GM23338 (cell line): ENCODE data around the gene PLN. TPM values are rescaled to one million over a fixed set of nuclear protein-coding genes. Genes with fewer than 3 reads are reported as not detected.

Experiments used
- ATAC-seq: fragments of 200-7000 bp; cut with Tn5 transposase; 3 replicates; pipeline ENCODE4 v1.9.1; 2020
- DNase-seq: peaks from one replicate; pipeline ENCODE4 v3.0.0-alpha.2; 2015; ENCODE audit warnings: low spot score
- H2AFZ ChIP-seq: fragments of 200-600 bp; sonication (generic); 2 replicates; pipeline ENCODE4 v1.8.0; 2016; ENCODE audit warnings: antibody characterized with exemption, mild to moderate bottlenecking, moderate library complexity
- H3F3A ChIP-seq: fragments of 200-600 bp; sonication (generic); replicated peaks from 2 replicates; pipeline ENCODE4 v1.8.0; 2017; ENCODE audit warnings: antibody characterized with exemption, mixed run types, low read depth
- H3K27ac ChIP-seq: fragments of 200-600 bp; sonication (generic); 2 replicates; pipeline ENCODE4 v1.6.1; 2016; ENCODE audit warnings: low read depth
- H3K27me3 ChIP-seq: fragments of 200-600 bp; sonication (generic); 2 replicates; pipeline ENCODE4 v1.8.0; 2016; ENCODE audit warnings: mild to moderate bottlenecking, mixed run types, moderate library complexity; ENCODE audit not compliant: insufficient read depth
- H3K36me3 ChIP-seq: fragments of 200-600 bp; sonication (generic); 2 replicates; pipeline ENCODE4 v1.8.0; 2016; ENCODE audit warnings: mild to moderate bottlenecking; ENCODE audit not compliant: insufficient read depth
- H3K4me1 ChIP-seq: fragments of 200-600 bp; sonication (generic); 2 replicates; pipeline ENCODE4 v1.8.0; 2016; ENCODE audit warnings: mild to moderate bottlenecking, moderate library complexity; ENCODE audit not compliant: insufficient read depth
- H3K4me2 ChIP-seq: fragments of 200-600 bp; sonication (generic); 2 replicates; pipeline ENCODE4 v1.7.1; 2017; ENCODE audit warnings: mixed run types
- H3K4me3 ChIP-seq: fragments of 200-600 bp; sonication (generic); 2 replicates; pipeline ENCODE4 v1.6.1; 2016; ENCODE audit warnings: mixed run types
- H3K79me2 ChIP-seq: fragments of 200-600 bp; sonication (generic); replicated peaks from 2 replicates; pipeline ENCODE4 v1.8.0; 2017; ENCODE audit warnings: mild to moderate bottlenecking; ENCODE audit not compliant: insufficient read depth
- H3K9me2 ChIP-seq: fragments of 200-600 bp; sonication (generic); 2 replicates; pipeline ENCODE4 v1.8.0; 2017; ENCODE audit not compliant: insufficient read depth
- H4K20me1 ChIP-seq: fragments of 200-600 bp; sonication (generic); replicated peaks from 2 replicates; pipeline ENCODE4 v1.8.0; 2017; ENCODE audit warnings: mild to moderate bottlenecking; ENCODE audit not compliant: insufficient read depth
- H3K27ac Mint-ChIP-seq: 2 replicates; pipeline ENCODE4 v1.8.0; 2020; ENCODE audit warnings: inconsistent platforms, mild to moderate bottlenecking, moderate library complexity, mixed read lengths
- H3K27me3 Mint-ChIP-seq: 3 replicates; pipeline ENCODE4 v1.8.0; 2022; ENCODE audit warnings: low read depth, mild to moderate bottlenecking, moderate library complexity, mixed read lengths, inconsistent platforms; ENCODE audit not compliant: insufficient read depth, poor library complexity
- H3K36me3 Mint-ChIP-seq: 3 replicates; pipeline ENCODE4 v1.8.0; 2021; ENCODE audit warnings: low read depth, mild to moderate bottlenecking, inconsistent platforms, moderate library complexity, mixed read lengths
- H3K4me1 Mint-ChIP-seq: 3 replicates; pipeline ENCODE4 v1.8.0; 2020; ENCODE audit warnings: mild to moderate bottlenecking, inconsistent platforms, mixed read lengths
- H3K4me3 Mint-ChIP-seq: 3 replicates; pipeline ENCODE4 v1.8.0; 2021; ENCODE audit warnings: moderate library complexity, mild to moderate bottlenecking, inconsistent platforms, mixed read lengths
- H3K9me3 Mint-ChIP-seq: 3 replicates; pipeline ENCODE4 v1.8.0; 2020; ENCODE audit warnings: moderate library complexity, mild to moderate bottlenecking, inconsistent platforms, mixed read lengths
- JUNB ChIP-seq: IDR thresholded peaks from one replicate; pipeline ENCODE4 v1.6.1; 2016; ENCODE audit warnings: antibody characterized with exemption; ENCODE audit not compliant: unreplicated experiment
- NANOG ChIP-seq: IDR thresholded peaks from 2 replicates; pipeline ENCODE4 v1.6.1; 2016; ENCODE audit warnings: antibody characterized with exemption, borderline replicate concordance
- POLR2AphosphoS5 ChIP-seq: IDR thresholded peaks from 2 replicates; pipeline ENCODE4 v1.6.1; 2016; ENCODE audit warnings: antibody characterized with exemption, low read depth
- ZNF331 ChIP-seq: fragments of 250-450 bp; sonication (Bioruptor Pico); IDR thresholded peaks from 2 replicates; pipeline ENCODE4 v1.5.0; 2020; ENCODE audit warnings: low read depth, mild to moderate bottlenecking, moderate library complexity
- ZNF462 ChIP-seq: fragments of 250-450 bp; sonication (Bioruptor Pico); IDR thresholded peaks from 2 replicates; pipeline ENCODE4 v1.5.0; 2020; ENCODE audit warnings: mild to moderate bottlenecking, moderate library complexity
- polyA plus RNA-seq: library from polyadenylated mRNA; unstranded; fragments of >200 nt; fragmentation: Nextera tagmentation; extraction: Ambion mirVana; gene quantifications from 2 replicates; pipeline ENCODE4 v1.2.1, GENCODE V29; 2016
- total RNA-seq: library from RNA; depleted of rRNA; stranded (reverse); fragments of >200 nt; shearing (Covaris generic); gene quantifications from 2 replicates; pipeline ENCODE4 v1.2.3, GENCODE V29; 2014
- TF ChIP-seq, protein P1 (sequence below), 2 experiments: fragments of 200-600 bp in 1 of 2; sonication (generic) in 1 of 2; conservative IDR thresholded peaks; 2 replicates each; pipeline versions ENCODE4 v1.5.1 to v1.6.1; 2016 to 2017; ENCODE audit warnings: antibody characterized with exemption in 2 of 2, low read depth in 2 of 2, mild to moderate bottlenecking in 2 of 2, moderate library complexity in 1 of 2
- TF ChIP-seq, protein P2 (sequence below): IDR thresholded peaks from 2 replicates; pipeline ENCODE4 v1.6.1; 2016; ENCODE audit warnings: antibody characterized with exemption

The PLN gene
- total and polyA plus RNA-seq, 2 experiments from 2014 or later: 0.10 TPM; not detected in 1

GRCh38 chr6:118536478-118536877, 11.6 kb upstream of the PLN start (continued):
- TF ChIP-seq, protein P1, sequence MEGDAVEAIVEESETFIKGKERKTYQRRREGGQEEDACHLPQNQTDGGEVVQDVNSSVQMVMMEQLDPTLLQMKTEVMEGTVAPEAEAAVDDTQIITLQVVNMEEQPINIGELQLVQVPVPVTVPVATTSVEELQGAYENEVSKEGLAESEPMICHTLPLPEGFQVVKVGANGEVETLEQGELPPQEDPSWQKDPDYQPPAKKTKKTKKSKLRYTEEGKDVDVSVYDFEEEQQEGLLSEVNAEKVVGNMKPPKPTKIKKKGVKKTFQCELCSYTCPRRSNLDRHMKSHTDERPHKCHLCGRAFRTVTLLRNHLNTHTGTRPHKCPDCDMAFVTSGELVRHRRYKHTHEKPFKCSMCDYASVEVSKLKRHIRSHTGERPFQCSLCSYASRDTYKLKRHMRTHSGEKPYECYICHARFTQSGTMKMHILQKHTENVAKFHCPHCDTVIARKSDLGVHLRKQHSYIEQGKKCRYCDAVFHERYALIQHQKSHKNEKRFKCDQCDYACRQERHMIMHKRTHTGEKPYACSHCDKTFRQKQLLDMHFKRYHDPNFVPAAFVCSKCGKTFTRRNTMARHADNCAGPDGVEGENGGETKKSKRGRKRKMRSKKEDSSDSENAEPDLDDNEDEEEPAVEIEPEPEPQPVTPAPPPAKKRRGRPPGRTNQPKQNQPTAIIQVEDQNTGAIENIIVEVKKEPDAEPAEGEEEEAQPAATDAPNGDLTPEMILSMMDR (conservative IDR thresholded peaks at IDR 0.05; ENCODE audit: low read depth in 2 of 2): no peak
- TF ChIP-seq POLR2AphosphoS5 (no peak), ZNF462 (CRISPR knock-in tag) (no peak), JUNB (no peak), NANOG (no peak)

- H3K79me2 ChIP-seq: no peaks in the 10 kb centered on the region
- no peaks in the 10 kb centered on the region for H3K36me3 ChIP-seq
- H3K27ac Mint-ChIP-seq: no peak overlapping the region
- H2AFZ ChIP-seq: no peak overlapping the region
- TF ChIP-seq NANOG: no peak
- TF ChIP-seq, protein P2, sequence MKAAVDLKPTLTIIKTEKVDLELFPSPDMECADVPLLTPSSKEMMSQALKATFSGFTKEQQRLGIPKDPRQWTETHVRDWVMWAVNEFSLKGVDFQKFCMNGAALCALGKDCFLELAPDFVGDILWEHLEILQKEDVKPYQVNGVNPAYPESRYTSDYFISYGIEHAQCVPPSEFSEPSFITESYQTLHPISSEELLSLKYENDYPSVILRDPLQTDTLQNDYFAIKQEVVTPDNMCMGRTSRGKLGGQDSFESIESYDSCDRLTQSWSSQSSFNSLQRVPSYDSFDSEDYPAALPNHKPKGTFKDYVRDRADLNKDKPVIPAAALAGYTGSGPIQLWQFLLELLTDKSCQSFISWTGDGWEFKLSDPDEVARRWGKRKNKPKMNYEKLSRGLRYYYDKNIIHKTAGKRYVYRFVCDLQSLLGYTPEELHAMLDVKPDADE: no peak
- no peak for TF ChIP-seq ZNF462 (CRISPR knock-in tag)
- TF ChIP-seq POLR2AphosphoS5: no peak
- no peak for TF ChIP-seq ZNF331 (CRISPR knock-in tag)
- no peaks in the 10 kb centered on the region for H3K36me3 Mint-ChIP-seq
- no peak overlapping the region for H3K4me3 Mint-ChIP-seq
- no peaks in the 10 kb centered on the region for H3K4me1 ChIP-seq
- H3K9me3 Mint-ChIP-seq: no peaks in the 10 kb centered on the region
- H3K4me3 ChIP-seq: no peak overlapping the region
- no peaks in the 10 kb centered on the region for H3K27me3 ChIP-seq
- no peaks in the 10 kb centered on the region for H3K9me2 ChIP-seq
- H3K27me3 Mint-ChIP-seq: no peaks in the 10 kb centered on the region
- H3F3A ChIP-seq: no peaks in the 10 kb centered on the region
- no peak for ATAC-seq
- no peaks in the 10 kb centered on the region for H4K20me1 ChIP-seq
- H3K4me2 ChIP-seq: no peak overlapping the region
- no peak overlapping the region for H3K27ac ChIP-seq
- no peak for DNase-seq
- no peaks in the 10 kb centered on the region for H3K4me1 Mint-ChIP-seq
Measured at GRCh38 chr6:118537574-118537973, 10.5 kb upstream of the PLN start.
